Trophoblast cell (in vitro differentiated cells and primary cell): ENCODE results near the gene MROH9.

Experiments
- DNase-seq, 2 donors: peaks; one replicate each; pipeline ENCODE4 v3.0.0-alpha.2; 2016
- H2AFZ ChIP-seq: 2 replicates; pipeline ENCODE4 v1.6.1; 2013; ENCODE audit warnings: low read length, moderate library complexity, mild to moderate bottlenecking; ENCODE audit not compliant: insufficient read depth, poor library complexity
- H2AK5ac ChIP-seq: 2 replicates; pipeline ENCODE4 v1.6.1; 2013; ENCODE audit warnings: mild to moderate bottlenecking, low read length
- H2BK120ac ChIP-seq: 2 replicates; pipeline ENCODE4 v1.6.1; 2013; ENCODE audit warnings: low read length, mild to moderate bottlenecking, moderate library complexity; ENCODE audit not compliant: insufficient read depth, poor library complexity
- H2BK12ac ChIP-seq: 2 replicates; pipeline ENCODE4 v1.6.1; 2013; ENCODE audit warnings: mild to moderate bottlenecking, low read length, moderate library complexity
- H2BK5ac ChIP-seq: 2 replicates; pipeline ENCODE4 v1.6.1; 2013; ENCODE audit warnings: low read length, low read depth, moderate library complexity, mild to moderate bottlenecking; ENCODE audit not compliant: poor library complexity
- H3K14ac ChIP-seq: 2 replicates; pipeline ENCODE4 v1.6.1; 2013; ENCODE audit warnings: mild to moderate bottlenecking, low read length
- H3K18ac ChIP-seq: 2 replicates; pipeline ENCODE4 v1.6.1; 2013; ENCODE audit warnings: mild to moderate bottlenecking, low read length
- H3K23ac ChIP-seq: 2 replicates; pipeline ENCODE4 v1.6.1; 2013; ENCODE audit warnings: low read length
- H3K27ac ChIP-seq: 2 replicates; pipeline ENCODE4 v1.5.1; 2013; ENCODE audit warnings: low read depth, mild to moderate bottlenecking, inconsistent platforms, low read length, moderate library complexity
- H3K27me3 ChIP-seq: 2 replicates; pipeline ENCODE4 v1.6.1; 2013; ENCODE audit warnings: inconsistent platforms, mild to moderate bottlenecking, low read length, moderate library complexity; ENCODE audit not compliant: insufficient read depth
- H3K36me3 ChIP-seq, 2 experiments: 1 replicate in 1 of 2; 2 replicates in 1 of 2; pipeline ENCODE4 v1.6.1; 2013; ENCODE audit warnings: low read length in 2 of 2, mild to moderate bottlenecking in 2 of 2, moderate library complexity in 1 of 2; ENCODE audit not compliant: insufficient read depth in 2 of 2, control insufficient read depth in 1 of 2
- H3K4ac ChIP-seq: 2 replicates; pipeline ENCODE4 v1.6.1; 2013; ENCODE audit warnings: low read depth, mild to moderate bottlenecking, low read length, moderate library complexity
- H3K4me1 ChIP-seq, 2 experiments: 1 replicate in 1 of 2; 2 replicates in 1 of 2; pipeline ENCODE4 v1.6.1; 2013; ENCODE audit warnings: low read length in 2 of 2, mild to moderate bottlenecking in 2 of 2, moderate library complexity in 1 of 2; ENCODE audit not compliant: insufficient read depth in 2 of 2, control insufficient read depth in 1 of 2
- H3K4me2 ChIP-seq: 2 replicates; pipeline ENCODE4 v1.6.1; 2013; ENCODE audit warnings: inconsistent platforms, mild to moderate bottlenecking, low read length, moderate library complexity
- H3K4me3 ChIP-seq: 2 replicates; pipeline ENCODE4 v1.5.1; 2013; ENCODE audit warnings: mild to moderate bottlenecking, low read depth, low read length, inconsistent platforms
- H3K79me1 ChIP-seq: one replicate; pipeline ENCODE4 v1.6.1; 2013; ENCODE audit warnings: low read length
- H3K79me2 ChIP-seq: 2 replicates; pipeline ENCODE4 v1.6.1; 2013; ENCODE audit warnings: low read length, mild to moderate bottlenecking; ENCODE audit not compliant: control insufficient read depth, insufficient read depth, poor library complexity
- H3K9ac ChIP-seq: 2 replicates; pipeline ENCODE4 v1.6.1; 2013; ENCODE audit warnings: mild to moderate bottlenecking, low read length
- H3K9me3 ChIP-seq: 2 replicates; pipeline ENCODE4 v1.6.1; 2013; ENCODE audit warnings: low read depth, mild to moderate bottlenecking, control low read depth, inconsistent platforms, low read length; ENCODE audit not compliant: insufficient read depth
- H4K12ac ChIP-seq: 2 replicates; pipeline ENCODE4 v1.6.1; 2013; ENCODE audit warnings: low read depth, mild to moderate bottlenecking, low read length, moderate library complexity
- H4K8ac ChIP-seq: 2 replicates; pipeline ENCODE4 v1.6.1; 2013; ENCODE audit warnings: low read depth, mild to moderate bottlenecking, low read length, moderate library complexity
- H4K91ac ChIP-seq: one replicate; pipeline ENCODE4 v1.6.1; 2013; ENCODE audit warnings: low read depth, mild to moderate bottlenecking, low read length, moderate library complexity
- WGBS: extraction: QIAGEN DNeasy Blood & Tissue Kit; methylation state at CpG from one replicate; pipeline ENCODE4 v1.1.7; 2013; ENCODE audit warnings: missing lambda C conversion rate; ENCODE audit not compliant: insufficient read length, insufficient coverage; ENCODE audit errors: extremely low coverage; 5-methylcytosine and 5-hydroxymethylcytosine counted together

Gene MROH9

GRCh38 chr1:171037626-171038025 lies 102.3 kb downstream of the MROH9 start:
- Histone ChIP-seq H2AK5ac (no peak overlapping the region), H3K9ac (no peak overlapping the region), H3K79me1 (no peaks in the 10 kb centered on the region), H3K9me3 (no peaks in the 10 kb centered on the region), H3K23ac (no peak overlapping the region), H2BK120ac (no peak overlapping the region), H3K79me2 (no peaks in the 10 kb centered on the region), H4K91ac (no peak overlapping the region), H3K4me2 (no peak overlapping the region), H3K27ac (no peak overlapping the region), H3K18ac (no peak overlapping the region), H4K12ac (no peak overlapping the region), H2BK5ac (no peak overlapping the region), H3K4me1 (no peaks in the 10 kb centered on the region), H4K8ac (no peak overlapping the region), H2BK12ac (no peak overlapping the region), H3K4ac (no peak overlapping the region), H3K27me3 (no peaks in the 10 kb centered on the region), H2AFZ (no peak overlapping the region), H3K36me3 (no peaks in the 10 kb centered on the region), H3K4me3 (no peak overlapping the region), H3K14ac (no peak overlapping the region)
- no CpG with 5 or more reads among the region's 1 CpG for WGBS
- no peak for DNase-seq

- no peak for DNase-seq
- Histone ChIP-seq H3K4me2 (no peak overlapping the region), H3K27ac (no peak overlapping the region), H4K12ac (no peak overlapping the region), H4K91ac (no peak overlapping the region), H2AFZ (no peak overlapping the region), H3K9me3 (no peaks in the 10 kb centered on the region), H3K36me3 (no peaks in the 10 kb centered on the region), H3K79me1 (no peaks in the 10 kb centered on the region), H3K4ac (no peak overlapping the region), H2BK12ac (no peak overlapping the region), H3K27me3 (no peaks in the 10 kb centered on the region), H2BK120ac (no peak overlapping the region), H3K4me3 (no peak overlapping the region), H4K8ac (no peak overlapping the region), H3K4me1 (no peaks in the 10 kb centered on the region), H3K18ac (no peak overlapping the region), H3K23ac (no peak overlapping the region), H3K79me2 (no peaks in the 10 kb centered on the region), H2BK5ac (no peak overlapping the region), H3K9ac (no peak overlapping the region), H2AK5ac (no peak overlapping the region), H3K14ac (no peak overlapping the region)
Observed at GRCh38 chr1:171038284-171038683, 103.0 kb downstream of the MROH9 start.

GRCh38 chr1:171048014-171048413 lies 112.7 kb downstream of the MROH9 start:
- peak overlapping the region; percentile 45 for H3K9ac ChIP-seq
- WGBS: no CpG with 5 or more reads among the region's 2 CpGs

GRCh38 chr1:171052977-171053376 lies 117.6 kb downstream of the MROH9 start:
- Histone ChIP-seq H3K18ac (no peak overlapping the region), H3K9me3 (peaks cover 3% of the 10 kb centered on the region), H2BK12ac (no peak overlapping the region), H3K79me1 (no peaks in the 10 kb centered on the region), H2BK120ac (no peak overlapping the region), H3K9ac (no peak overlapping the region), H3K4me2 (no peak overlapping the region), H3K23ac (no peak overlapping the region), H4K91ac (no peak overlapping the region), H3K4me3 (no peak overlapping the region), H2AFZ (no peak overlapping the region), H2BK5ac (no peak overlapping the region), H4K12ac (no peak overlapping the region), H3K4ac (no peak overlapping the region), H3K27ac (no peak overlapping the region), H3K14ac (no peak overlapping the region), H4K8ac (no peak overlapping the region), H3K27me3 (no peaks in the 10 kb centered on the region), H2AK5ac (no peak overlapping the region), H3K79me2 (no peaks in the 10 kb centered on the region), H3K36me3 (no peaks in the 10 kb centered on the region), H3K4me1 (no peaks in the 10 kb centered on the region)
- WGBS: no CpG with 5 or more reads among the region's 2 CpGs
- DNase-seq: no peak

More at GRCh38 chr1:171048014-171048413, 112.7 kb downstream of the MROH9 start:
- Histone ChIP-seq H3K79me1 (no peaks in the 10 kb centered on the region), H3K14ac (no peak overlapping the region), H2BK120ac (no peak overlapping the region), H2BK12ac (no peak overlapping the region), H3K4me1 (no peaks in the 10 kb centered on the region), H3K36me3 (no peaks in the 10 kb centered on the region), H4K12ac (no peak overlapping the region), H2AK5ac (no peak overlapping the region), H2BK5ac (no peak overlapping the region), H3K4me3 (no peak overlapping the region), H4K91ac (no peak overlapping the region), H3K23ac (no peak overlapping the region), H3K27me3 (no peaks in the 10 kb centered on the region), H3K79me2 (no peaks in the 10 kb centered on the region), H3K18ac (no peak overlapping the region), H3K4ac (no peak overlapping the region), H2AFZ (no peak overlapping the region), H3K27ac (no peak overlapping the region), H3K9me3 (peaks cover 3% of the 10 kb centered on the region), H3K4me2 (no peak overlapping the region), H4K8ac (no peak overlapping the region)
- DNase-seq: no peak
